ENCODE measurements around the gene FAM20C. TPM values are rescaled to one million over a fixed set of nuclear protein-coding genes. Genes with fewer than 3 reads are reported as not detected.

FAM20C gene
- 100 to 1,000 TPM in 1 of 2 donors, 10 to 100 TPM in 1; 32.5 to 106 TPM for total RNA-seq

GRCh38 chr7:191981-192649 lies at the start of gene FAM20C:
Gene FAM20C (plus strand): TSS chr7:192571. CDS start chr7:193200, 629 bp downstream.
- no peaks in the 10 kb centered on the region for H3K27me3 ChIP-seq (replicated peaks; ENCODE audit: insufficient read depth)
- no peak for DNase-seq (ENCODE audit: low spot score)
- peaks cover 15 to 44% of the 10 kb centered on the region in 2 donors for H3K4me1 ChIP-seq (ENCODE audit: control insufficient read depth in 1 of 2, low read depth in 2 of 2)
- peak within 1 kb of the TSS; percentile 82 to 87 for H3K27ac ChIP-seq
- peak; percentile 72 for ATAC-seq (ENCODE audit: insufficient number of reproducible peaks, low FRiP score, low read depth)
- H3K4me3 ChIP-seq = peak within 1 kb of the TSS; percentile 89
- TF ChIP-seq, protein P1, sequence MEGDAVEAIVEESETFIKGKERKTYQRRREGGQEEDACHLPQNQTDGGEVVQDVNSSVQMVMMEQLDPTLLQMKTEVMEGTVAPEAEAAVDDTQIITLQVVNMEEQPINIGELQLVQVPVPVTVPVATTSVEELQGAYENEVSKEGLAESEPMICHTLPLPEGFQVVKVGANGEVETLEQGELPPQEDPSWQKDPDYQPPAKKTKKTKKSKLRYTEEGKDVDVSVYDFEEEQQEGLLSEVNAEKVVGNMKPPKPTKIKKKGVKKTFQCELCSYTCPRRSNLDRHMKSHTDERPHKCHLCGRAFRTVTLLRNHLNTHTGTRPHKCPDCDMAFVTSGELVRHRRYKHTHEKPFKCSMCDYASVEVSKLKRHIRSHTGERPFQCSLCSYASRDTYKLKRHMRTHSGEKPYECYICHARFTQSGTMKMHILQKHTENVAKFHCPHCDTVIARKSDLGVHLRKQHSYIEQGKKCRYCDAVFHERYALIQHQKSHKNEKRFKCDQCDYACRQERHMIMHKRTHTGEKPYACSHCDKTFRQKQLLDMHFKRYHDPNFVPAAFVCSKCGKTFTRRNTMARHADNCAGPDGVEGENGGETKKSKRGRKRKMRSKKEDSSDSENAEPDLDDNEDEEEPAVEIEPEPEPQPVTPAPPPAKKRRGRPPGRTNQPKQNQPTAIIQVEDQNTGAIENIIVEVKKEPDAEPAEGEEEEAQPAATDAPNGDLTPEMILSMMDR (IDR thresholded peaks at IDR 0.05) = no peak
- H3K36me3 ChIP-seq = peaks cover 19% of the 10 kb centered on the region
- H3K9me3 ChIP-seq = no peaks in the 10 kb centered on the region

DNA sequence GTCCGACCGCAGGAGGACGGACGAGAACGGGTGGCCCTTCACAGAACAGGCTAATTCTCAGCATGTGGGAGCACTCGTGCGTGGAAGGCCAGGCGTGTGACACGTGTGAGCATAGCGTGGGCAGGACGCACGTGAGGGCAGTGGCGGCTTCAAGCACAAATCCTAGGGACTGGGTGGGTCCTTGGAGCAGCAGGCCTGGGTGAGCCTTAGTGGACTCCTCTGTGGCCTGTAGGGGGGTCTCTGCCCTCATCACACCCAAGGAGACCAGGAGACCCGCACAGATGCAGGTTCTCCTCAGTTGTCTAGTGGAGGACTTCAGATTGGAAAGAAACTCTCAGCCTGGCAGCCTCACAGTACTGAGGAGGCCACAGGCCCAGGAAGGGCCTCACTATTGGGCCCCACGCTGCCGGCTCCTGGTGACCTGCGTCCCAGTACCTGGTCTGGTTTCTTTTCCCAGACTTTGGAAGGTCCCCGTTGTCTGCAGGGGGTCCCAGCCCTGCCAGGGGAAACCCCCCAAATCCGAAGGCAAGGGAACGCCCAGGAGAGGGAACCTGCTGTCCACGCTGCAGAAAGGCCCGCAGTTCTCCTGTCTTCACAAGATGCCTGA lies 49.1 kb upstream of the FAM20C start:
- Histone ChIP-seq H3K36me3 (no peaks in the 10 kb centered on the region), H3K9me3 (no peaks in the 10 kb centered on the region), H3K27me3 (replicated peaks; ENCODE audit: insufficient read depth) (no peaks in the 10 kb centered on the region), H3K4me3 (peak overlapping the region; percentile 23), H3K4me1 (ENCODE audit: control insufficient read depth in 1 of 2, low read depth in 2 of 2) (peaks cover 15 to 37% of the 10 kb centered on the region in 2 donors), H3K27ac (peak overlapping the region; percentile 66 to 85)
- no peak for DNase-seq (ENCODE audit: low spot score)
- TF ChIP-seq, protein P1 (IDR thresholded peaks at IDR 0.05) = no peak
- no peak for ATAC-seq (ENCODE audit: insufficient number of reproducible peaks, low FRiP score, low read depth)

DNA sequence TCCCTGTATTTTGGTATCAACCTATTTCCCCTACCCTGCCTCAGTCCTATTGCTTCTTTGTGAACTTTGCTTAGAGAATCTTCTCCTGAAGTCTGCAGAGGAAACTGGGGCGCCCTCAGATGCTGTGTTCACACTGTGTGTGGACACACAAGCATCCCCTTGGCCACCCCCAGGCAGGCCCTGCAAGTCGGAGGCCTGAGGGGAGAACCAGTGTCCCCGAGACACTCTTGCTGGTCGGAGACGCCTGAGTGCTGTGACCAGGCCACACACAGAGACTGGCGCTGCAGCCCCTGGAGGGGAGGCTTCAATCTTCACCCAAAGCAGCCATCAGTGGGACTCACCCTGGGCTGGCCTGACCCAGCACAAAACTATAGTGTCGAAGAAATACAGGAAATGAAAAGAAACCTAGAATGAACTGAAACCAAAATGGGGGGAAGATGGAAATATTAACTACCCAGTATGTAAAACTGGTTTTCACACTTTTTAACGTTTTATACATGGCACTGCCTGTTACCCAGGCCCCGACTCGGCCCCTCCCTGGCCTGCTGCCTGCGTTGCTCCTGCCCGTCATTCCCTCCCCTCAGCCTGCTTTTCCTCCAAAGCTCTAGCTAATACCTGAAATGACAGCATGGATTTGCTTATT lies 48.4 kb upstream of the FAM20C start:
- DNase-seq (ENCODE audit: low spot score) (no peak), ATAC-seq (ENCODE audit: insufficient number of reproducible peaks, low FRiP score, low read depth) (no peak)
- peaks cover 18 to 42% of the 10 kb centered on the region in 2 donors for H3K4me1 ChIP-seq (ENCODE audit: control insufficient read depth in 1 of 2, low read depth in 2 of 2)
- no peak overlapping the region for H3K4me3 ChIP-seq
- H3K27ac ChIP-seq = peak overlapping the region; percentile 66 to 85
- TF ChIP-seq, protein P1 (IDR thresholded peaks at IDR 0.05) = no peak
- no peaks in the 10 kb centered on the region for H3K36me3 ChIP-seq
- no peaks in the 10 kb centered on the region for H3K9me3 ChIP-seq
- no peaks in the 10 kb centered on the region for H3K27me3 ChIP-seq (replicated peaks; ENCODE audit: insufficient read depth)

- TF ChIP-seq, protein P1 (IDR thresholded peaks at IDR 0.05) = no peak
- Histone ChIP-seq H3K4me1 (ENCODE audit: control insufficient read depth in 1 of 2, low read depth in 2 of 2) (peaks cover 18 to 42% of the 10 kb centered on the region in 2 donors), H3K27me3 (replicated peaks; ENCODE audit: insufficient read depth) (no peaks in the 10 kb centered on the region), H3K36me3 (no peaks in the 10 kb centered on the region), H3K4me3 (no peak overlapping the region), H3K9me3 (no peaks in the 10 kb centered on the region), H3K27ac (peak overlapping the region; percentile 66 to 85)
- DNase-seq (ENCODE audit: low spot score) = no peak
- ATAC-seq (ENCODE audit: insufficient number of reproducible peaks, low FRiP score, low read depth) = no peak
Observed at GRCh38 chr7:144454-144826, 47.9 kb upstream of the FAM20C start.

DNA sequence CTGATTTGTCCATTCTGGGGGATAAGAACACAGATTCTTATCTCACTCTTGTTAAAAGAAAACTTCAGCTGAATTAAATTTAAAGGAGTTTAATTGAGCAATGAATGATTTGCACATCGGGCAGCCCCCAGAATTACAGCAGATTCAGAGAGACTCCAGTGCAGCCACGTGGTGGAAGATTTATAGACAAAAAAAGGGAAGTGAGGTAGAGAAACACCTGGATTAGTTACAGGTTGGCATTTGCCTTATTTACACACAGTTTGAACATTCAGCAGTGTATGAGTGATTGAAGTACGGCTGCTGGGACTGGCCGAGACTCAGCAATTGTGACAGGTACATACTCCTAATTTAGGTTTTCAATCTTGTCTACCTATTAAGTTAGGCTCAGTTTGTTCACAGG lies 46.5 kb upstream of the FAM20C start:
- Histone ChIP-seq H3K27ac (no peak overlapping the region), H3K27me3 (replicated peaks; ENCODE audit: insufficient read depth) (no peaks in the 10 kb centered on the region), H3K9me3 (no peaks in the 10 kb centered on the region), H3K36me3 (no peaks in the 10 kb centered on the region), H3K4me3 (no peak overlapping the region), H3K4me1 (ENCODE audit: control insufficient read depth in 1 of 2, low read depth in 2 of 2) (peaks cover 21 to 52% of the 10 kb centered on the region in 2 donors)
- TF ChIP-seq, protein P1 (IDR thresholded peaks at IDR 0.05) = no peak
- no peak for DNase-seq (ENCODE audit: low spot score)
- ATAC-seq (ENCODE audit: insufficient number of reproducible peaks, low FRiP score, low read depth) = no peak
